Measurements from ENCODE around the gene GSTA4.

The GSTA4 gene

GRCh38 chr6:52995089-52995912 lies at the start of gene GSTA4:
TSS of gene GSTA4 (minus strand) at chr6:52995284. CDS start at chr6:52994243, 1,041 bp downstream.
- DNase-seq (ENCODE audit: low read depth): peak; percentile 98

GRCh38 chr6:53044572-53044971 lies 49.5 kb upstream of the GSTA4 start:
- H3K4me3 ChIP-seq (ENCODE audit: control insufficient read depth, low read depth, low read length): no peak overlapping the region
- no peak for TF ChIP-seq CTCF (conservative IDR thresholded peaks at IDR 0.05; ENCODE audit: control insufficient read depth, insufficient read depth, low read depth, low read length)
- no peak for DNase-seq (ENCODE audit: low read depth)

More at GRCh38 chr6:52995089-52995912, at the start of gene GSTA4:
- peak; percentile 74 for TF ChIP-seq CTCF (conservative IDR thresholded peaks at IDR 0.05; ENCODE audit: control insufficient read depth, insufficient read depth, low read depth, low read length)
- H3K4me3 ChIP-seq (ENCODE audit: control insufficient read depth, low read depth, low read length): peak within 1 kb of the TSS; percentile 91

GRCh38 chr6:53044071-53044470 lies 49.0 kb upstream of the GSTA4 start:
- peak; percentile 62 for DNase-seq (ENCODE audit: low read depth)
- TF ChIP-seq CTCF (conservative IDR thresholded peaks at IDR 0.05; ENCODE audit: control insufficient read depth, insufficient read depth, low read depth, low read length): no peak
- no peak overlapping the region for H3K4me3 ChIP-seq (ENCODE audit: control insufficient read depth, low read depth, low read length)

GRCh38 chr6:53043581-53043980 lies 48.5 kb upstream of the GSTA4 start:
- no peak for TF ChIP-seq CTCF (conservative IDR thresholded peaks at IDR 0.05; ENCODE audit: control insufficient read depth, insufficient read depth, low read depth, low read length)
- no peak overlapping the region for H3K4me3 ChIP-seq (ENCODE audit: control insufficient read depth, low read depth, low read length)
- DNase-seq (ENCODE audit: low read depth): no peak

GRCh38 chr6:53042112-53042511 lies 47.0 kb upstream of the GSTA4 start:
- no peak overlapping the region for H3K4me3 ChIP-seq (ENCODE audit: control insufficient read depth, low read depth, low read length)
- DNase-seq (ENCODE audit: low read depth): peak; percentile 94
- no peak for TF ChIP-seq CTCF (conservative IDR thresholded peaks at IDR 0.05; ENCODE audit: control insufficient read depth, insufficient read depth, low read depth, low read length)

- peak; percentile 61 for DNase-seq (ENCODE audit: low read depth)
- no peak for TF ChIP-seq CTCF (conservative IDR thresholded peaks at IDR 0.05; ENCODE audit: control insufficient read depth, insufficient read depth, low read depth, low read length)
These were observed 46.3 kb upstream of the GSTA4 start for GRCh38 chr6:53041356-53041755.

More at GRCh38 chr6:53041356-53041755, 46.3 kb upstream of the GSTA4 start:
- H3K4me3 ChIP-seq (ENCODE audit: control insufficient read depth, low read depth, low read length): no peak overlapping the region

All from fibroblast of mammary gland (primary cell).